ENCODE data around the gene ZNF316.

ZNF316 gene
- 54.0 to 90.7 (median 71.1) reads per million in 9 experiments for total RNA-seq

DNA sequence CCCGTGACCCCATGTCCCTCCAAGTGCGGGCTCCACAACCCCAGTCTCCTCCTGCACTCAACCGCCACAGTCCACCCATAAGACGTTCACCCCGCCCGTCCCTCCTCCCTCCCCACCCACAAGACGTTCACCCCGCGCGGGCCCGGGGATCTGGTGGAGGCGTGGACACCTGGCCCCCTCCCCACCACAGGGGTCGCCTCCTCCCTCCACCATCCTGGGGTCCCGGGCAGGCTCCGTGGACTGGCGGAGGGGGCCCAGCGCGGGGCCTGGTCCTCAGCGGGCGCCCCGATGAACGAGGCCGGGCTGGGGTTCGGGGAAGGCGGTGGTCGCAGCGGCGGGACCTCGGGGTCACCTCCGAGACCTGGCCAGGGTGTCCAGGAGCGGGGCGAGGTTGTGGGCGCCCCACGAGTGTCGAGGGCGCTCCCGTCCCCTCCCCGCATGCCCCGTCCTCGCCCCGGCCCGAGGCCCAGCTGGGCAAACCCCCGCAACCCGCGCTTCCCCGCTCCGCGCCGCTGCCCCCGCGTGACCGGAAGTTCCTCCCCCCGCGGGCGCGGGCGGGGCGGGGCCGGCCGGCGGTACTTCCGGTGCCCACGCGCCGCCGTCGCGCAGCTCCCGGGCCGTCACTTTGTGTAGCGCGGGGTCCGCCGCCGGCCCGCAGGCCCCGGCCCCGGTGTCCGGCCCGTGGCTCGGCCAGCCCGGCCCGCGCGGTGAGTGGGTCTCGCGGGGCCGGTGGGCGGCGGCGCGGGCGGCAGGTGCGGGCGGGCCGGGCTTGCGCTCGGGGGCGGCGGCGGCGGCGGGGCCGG is at the start of gene ZNF316:
TSS of gene ZNF316 (plus strand) at position 578 of the 803 bp plus-strand sequence. CDS start 5,092 bp downstream, outside the sequence.
- peak; percentile 71 for ATAC-seq (replicated peaks)
- Mint-ChIP-seq H3K27ac (peak within 1 kb of the TSS; percentile 90 to 94), H3K9me3 (no peaks in the 10 kb centered on the region), H3K4me1 (ENCODE audit: low read depth in 2 of 2) (peaks cover 25 to 32% of the 10 kb centered on the region in 2 donors), H3K4me3 (peak within 1 kb of the TSS; percentile 84 to 90), H3K27me3 (no peaks in the 10 kb centered on the region), H3K36me3 (ENCODE audit: insufficient read depth) (peaks cover 10% of the 10 kb centered on the region)
- peak in 2 of 3 experiments; percentile 48 to 64 for DNase-seq

DNA sequence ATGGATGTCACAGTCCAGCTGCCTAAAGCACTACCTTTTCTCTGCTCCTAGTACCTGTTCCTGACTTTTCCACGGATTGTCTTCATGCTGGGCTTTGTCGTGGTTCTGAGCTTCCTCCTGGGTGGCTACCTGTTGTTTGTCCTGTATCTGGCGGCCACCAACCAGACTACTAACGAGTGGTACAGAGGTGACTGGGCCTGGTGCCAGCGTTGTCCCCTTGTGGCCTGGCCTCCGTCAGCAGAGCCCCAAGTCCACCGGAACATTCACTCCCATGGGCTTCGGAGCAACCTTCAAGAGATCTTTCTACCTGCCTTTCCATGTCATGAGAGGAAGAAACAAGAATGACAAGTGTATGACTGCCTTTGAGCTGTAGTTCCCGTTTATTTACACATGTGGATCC is 48.6 kb upstream of the ZNF316 start:
- no peak overlapping the region for H3K27ac Mint-ChIP-seq
- ATAC-seq (replicated peaks) (no peak), DNase-seq (no peak)
- H3K27me3 Mint-ChIP-seq, result no peaks in the 10 kb centered on the region
- peak overlapping the region in 1 of 2 donors; percentile 31 for H3K4me3 Mint-ChIP-seq
- peaks cover 47% of the 10 kb centered on the region for H3K36me3 Mint-ChIP-seq (ENCODE audit: insufficient read depth)
- no peaks in the 10 kb centered on the region for H3K9me3 Mint-ChIP-seq
- H3K4me1 Mint-ChIP-seq (ENCODE audit: low read depth in 2 of 2), result peaks cover 7 to 11% of the 10 kb centered on the region in 2 donors

DNA sequence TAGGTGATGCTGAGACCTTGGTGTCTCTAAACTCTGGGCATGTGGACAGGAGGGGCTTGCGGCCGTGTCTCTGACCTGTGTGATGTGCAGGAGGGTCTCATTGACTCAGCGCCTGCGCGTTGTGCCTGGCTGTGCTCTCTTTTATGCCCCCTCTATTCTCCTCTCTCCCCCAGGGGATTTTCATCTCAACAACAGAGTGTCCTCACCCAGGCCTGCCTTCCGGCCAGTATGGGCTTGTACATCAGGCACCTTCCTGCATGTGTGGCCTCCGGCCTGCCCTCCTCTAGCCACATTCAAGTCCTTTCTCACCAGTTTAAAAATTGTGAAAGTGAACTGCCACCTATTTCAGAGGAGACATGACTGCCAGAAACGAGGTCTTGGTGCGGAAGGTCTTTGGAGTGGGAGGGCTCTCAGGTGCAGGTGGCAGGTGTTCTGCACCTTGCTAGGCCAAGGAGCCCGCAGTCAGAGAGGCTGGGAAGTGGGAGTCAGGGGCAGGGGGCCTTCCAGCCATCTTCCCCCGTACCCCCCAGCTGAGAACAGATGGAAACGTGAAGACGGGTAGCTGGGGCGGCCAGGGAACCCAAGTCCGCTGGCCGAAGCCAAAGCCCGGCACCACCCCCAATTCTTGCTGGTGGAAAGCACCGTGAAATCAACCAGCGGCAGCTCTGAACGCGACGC is 47.8 kb upstream of the ZNF316 start:
- Mint-ChIP-seq H3K9me3 (no peaks in the 10 kb centered on the region), H3K27ac (peak overlapping the region; percentile 73 to 92), H3K27me3 (no peaks in the 10 kb centered on the region), H3K36me3 (ENCODE audit: insufficient read depth) (peaks cover 53% of the 10 kb centered on the region), H3K4me1 (ENCODE audit: low read depth in 2 of 2) (peaks cover 7 to 11% of the 10 kb centered on the region in 2 donors), H3K4me3 (peak overlapping the region; percentile 71 to 79)
- DNase-seq (no peak), ATAC-seq (replicated peaks) (no peak)

DNA sequence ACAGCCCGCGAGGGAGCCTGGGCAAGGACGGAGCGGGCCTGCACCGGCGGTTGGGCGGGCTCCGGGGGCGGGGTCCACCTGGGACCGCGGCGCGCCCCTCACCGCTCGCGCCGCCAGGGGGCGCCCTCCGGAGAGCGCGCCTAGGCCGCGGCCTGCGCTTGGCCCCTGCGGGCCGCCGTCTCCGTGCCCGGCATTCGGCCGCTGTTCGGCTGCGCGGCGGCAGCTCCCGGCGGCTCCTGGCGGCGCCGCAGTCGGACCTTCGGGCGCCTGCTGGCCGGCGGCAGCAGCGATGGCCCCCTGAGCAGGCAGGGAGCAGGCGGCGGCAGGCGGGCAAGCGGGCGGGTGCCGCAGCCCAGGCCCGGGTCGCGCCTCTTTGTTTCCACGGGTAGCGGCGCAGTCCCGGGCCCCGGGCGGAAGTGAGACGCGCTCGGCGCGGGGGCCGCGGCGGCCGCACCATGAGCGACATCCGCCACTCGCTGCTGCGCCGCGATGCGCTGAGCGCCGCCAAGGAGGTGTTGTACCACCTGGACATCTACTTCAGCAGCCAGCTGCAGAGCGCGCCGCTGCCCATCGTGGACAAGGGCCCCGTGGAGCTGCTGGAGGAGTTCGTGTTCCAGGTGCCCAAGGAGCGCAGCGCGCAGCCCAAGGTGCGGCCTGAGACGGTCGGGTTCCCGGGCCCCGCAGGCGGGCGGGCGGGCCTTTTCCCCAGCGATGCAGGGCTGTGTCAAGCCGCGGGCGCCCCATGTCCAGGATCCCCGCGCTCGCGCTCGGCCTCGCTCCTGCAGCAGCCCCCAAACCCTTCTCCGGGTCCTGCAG is 47.1 kb upstream of the ZNF316 start, which contains the start of gene INTS15:
TSS of gene INTS15 (plus strand) at position 193 of the 816 bp plus-strand sequence. CDS start at position 456, 263 bp downstream.
- no peaks in the 10 kb centered on the region for H3K9me3 Mint-ChIP-seq
- peaks cover 60% of the 10 kb centered on the region for H3K36me3 Mint-ChIP-seq (ENCODE audit: insufficient read depth)
- H3K4me1 Mint-ChIP-seq (ENCODE audit: low read depth in 2 of 2), result peaks cover 7 to 11% of the 10 kb centered on the region in 2 donors
- H3K27me3 Mint-ChIP-seq, result no peaks in the 10 kb centered on the region
- H3K4me3 Mint-ChIP-seq, result peak within 1 kb of the TSS; percentile 88 to 93
- ATAC-seq (replicated peaks) (peak; percentile 88), DNase-seq (peak; percentile 79 to 87 (median 82))
- H3K27ac Mint-ChIP-seq, result peak within 1 kb of the TSS; percentile 89 to 94

DNA sequence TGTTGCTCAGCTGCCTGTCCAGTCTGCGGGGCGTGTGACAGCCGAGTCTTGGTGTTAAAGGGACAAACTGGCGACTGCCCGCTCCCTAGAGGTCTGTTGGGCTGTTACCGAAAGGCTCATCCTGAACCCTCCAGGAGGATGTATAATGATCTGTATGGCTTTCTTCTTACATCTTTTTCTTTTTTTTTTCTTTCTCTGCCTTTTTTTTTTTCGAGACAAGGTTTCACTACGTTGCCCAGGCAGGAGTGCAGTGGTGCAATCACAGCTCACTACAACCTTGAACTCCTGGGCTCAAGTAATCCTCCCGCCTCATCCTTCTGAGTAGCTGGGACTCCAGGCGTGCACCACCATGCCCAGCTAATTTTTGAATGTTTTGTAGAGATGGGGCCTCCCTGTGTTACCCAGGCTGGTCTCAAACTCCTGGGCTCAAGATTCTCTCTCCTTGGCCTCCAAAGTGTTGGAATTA is 46.4 kb upstream of the ZNF316 start:
- H3K4me1 Mint-ChIP-seq (ENCODE audit: low read depth in 2 of 2), result peaks cover 7 to 11% of the 10 kb centered on the region in 2 donors
- DNase-seq (no peak), ATAC-seq (replicated peaks) (peak; percentile 0)
- peak overlapping the region; percentile 88 to 93 for H3K4me3 Mint-ChIP-seq
- H3K27ac Mint-ChIP-seq, result peak overlapping the region; percentile 89 to 94
- peaks cover 67% of the 10 kb centered on the region for H3K36me3 Mint-ChIP-seq (ENCODE audit: insufficient read depth)
- H3K27me3 Mint-ChIP-seq, result no peaks in the 10 kb centered on the region
- no peaks in the 10 kb centered on the region for H3K9me3 Mint-ChIP-seq

DNA sequence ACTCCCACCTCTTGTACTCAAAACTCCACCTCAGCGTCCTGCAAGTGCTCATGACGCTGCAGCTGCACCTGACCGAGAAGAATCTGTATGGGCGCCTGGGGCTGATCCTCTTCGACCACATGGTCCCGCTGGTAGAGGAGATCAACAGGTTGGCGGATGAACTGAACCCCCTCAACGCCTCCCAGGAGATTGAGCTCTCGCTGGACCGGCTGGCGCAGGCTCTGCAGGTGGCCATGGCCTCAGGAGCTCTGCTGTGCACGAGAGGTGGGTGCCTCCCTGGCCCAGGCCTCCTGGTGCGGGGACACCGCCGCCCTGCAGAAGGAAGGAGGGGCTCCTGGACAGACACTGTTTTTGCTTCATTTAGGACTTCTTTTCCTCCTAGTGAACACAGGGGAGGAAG is 37.0 kb upstream of the ZNF316 start:
- no peaks in the 10 kb centered on the region for H3K27me3 Mint-ChIP-seq
- ATAC-seq (replicated peaks), result no peak
- H3K4me1 Mint-ChIP-seq (ENCODE audit: low read depth in 2 of 2), result peaks cover 8 to 13% of the 10 kb centered on the region in 2 donors
- H3K36me3 Mint-ChIP-seq (ENCODE audit: insufficient read depth), result peaks cover 77% of the 10 kb centered on the region
- no peak overlapping the region for H3K4me3 Mint-ChIP-seq
- no peak for DNase-seq
- peak overlapping the region in 1 of 2 donors; percentile 66 for H3K27ac Mint-ChIP-seq
- H3K9me3 Mint-ChIP-seq, result no peaks in the 10 kb centered on the region

DNA sequence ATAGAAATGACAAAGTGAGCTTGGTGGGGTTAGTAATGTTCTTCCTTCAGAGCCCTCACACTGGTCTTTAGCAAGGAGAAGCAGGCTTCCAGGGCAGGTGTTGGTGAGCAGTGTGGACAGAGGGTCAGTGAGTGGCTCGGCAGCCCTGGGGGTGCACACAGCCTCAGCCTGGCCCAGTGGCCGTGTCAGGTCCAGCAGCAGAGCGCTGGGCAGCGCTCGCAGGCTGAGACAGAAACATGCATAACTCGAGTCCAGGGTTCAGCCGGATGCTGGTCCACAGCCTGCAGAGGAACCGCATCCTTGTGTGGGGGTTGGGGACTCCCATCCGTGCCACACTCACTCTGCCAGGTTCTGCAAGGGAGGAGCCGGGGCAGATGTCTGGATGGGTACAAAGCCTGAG is 32.7 kb upstream of the ZNF316 start:
- Mint-ChIP-seq H3K36me3 (ENCODE audit: insufficient read depth) (peaks cover 64% of the 10 kb centered on the region), H3K4me3 (no peak overlapping the region), H3K27me3 (no peaks in the 10 kb centered on the region), H3K27ac (no peak overlapping the region), H3K9me3 (no peaks in the 10 kb centered on the region), H3K4me1 (ENCODE audit: low read depth in 2 of 2) (peaks cover 8 to 9% of the 10 kb centered on the region in 2 donors)
- DNase-seq, result no peak
- no peak for ATAC-seq (replicated peaks)

DNA sequence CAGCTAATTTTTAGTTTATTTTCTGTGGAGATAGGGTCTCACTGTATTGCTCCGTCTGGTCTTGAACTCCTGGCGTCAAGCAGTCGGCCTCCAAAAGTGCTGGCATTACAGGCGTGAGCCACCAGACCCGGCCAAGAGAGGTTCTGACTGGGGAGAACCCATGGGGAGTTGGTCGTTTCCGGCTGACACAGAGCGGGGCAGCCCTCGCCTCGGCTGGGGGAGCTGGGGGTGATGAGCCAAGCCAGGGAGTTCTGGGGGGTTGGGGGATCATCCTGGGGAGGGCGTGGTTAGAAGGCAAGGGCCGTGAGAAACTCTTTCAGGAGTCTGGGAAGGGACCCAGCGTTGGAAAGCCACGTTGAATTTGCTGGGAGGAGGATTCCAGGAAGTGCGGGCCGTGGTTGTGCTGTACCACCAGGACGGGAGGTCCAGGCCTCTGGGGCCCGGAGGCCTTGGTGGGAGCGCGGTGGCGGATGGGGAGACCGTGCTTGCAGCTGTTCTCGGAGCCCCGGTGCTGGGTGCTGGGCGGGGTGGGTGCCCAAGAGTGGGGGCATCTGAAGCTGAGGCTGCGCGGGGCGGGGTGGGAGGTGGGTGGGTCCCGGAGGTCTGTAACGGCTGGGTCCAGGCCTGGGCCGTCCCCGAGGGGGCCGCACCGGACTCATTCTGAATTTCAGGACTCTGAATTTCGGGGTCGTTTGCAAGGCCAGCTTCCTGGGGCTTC is 30.1 kb upstream of the ZNF316 start:
- ATAC-seq (replicated peaks), result no peak
- Mint-ChIP-seq H3K27ac (no peak overlapping the region), H3K4me1 (ENCODE audit: low read depth in 2 of 2) (peaks cover 6 to 8% of the 10 kb centered on the region in 2 donors), H3K9me3 (no peaks in the 10 kb centered on the region), H3K27me3 (no peaks in the 10 kb centered on the region), H3K4me3 (no peak overlapping the region), H3K36me3 (ENCODE audit: insufficient read depth) (peaks cover 44% of the 10 kb centered on the region)
- DNase-seq, result no peak

DNA sequence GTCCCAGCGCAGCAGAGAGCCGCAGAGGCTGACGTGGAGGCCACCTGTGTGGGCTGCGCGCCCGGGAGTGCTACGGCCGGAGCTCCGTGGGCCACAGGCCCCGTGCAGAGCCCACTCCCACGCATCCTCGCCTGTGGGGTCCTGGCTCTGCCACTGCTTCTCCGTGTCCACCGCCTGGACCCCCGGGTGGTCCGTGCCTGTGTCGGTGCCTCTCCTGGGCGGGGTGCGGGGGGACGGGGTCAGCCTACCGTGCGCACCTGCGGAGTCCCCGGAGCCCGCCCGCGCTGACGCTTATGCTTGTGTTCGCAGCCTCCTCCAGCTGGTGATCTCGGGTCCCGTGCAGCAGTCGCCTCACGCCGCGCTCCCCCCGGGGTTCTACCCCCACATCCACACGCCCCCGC is 29.5 kb upstream of the ZNF316 start:
- H3K27ac Mint-ChIP-seq, result no peak overlapping the region
- H3K4me3 Mint-ChIP-seq, result no peak overlapping the region
- H3K9me3 Mint-ChIP-seq, result no peaks in the 10 kb centered on the region
- no peaks in the 10 kb centered on the region for H3K27me3 Mint-ChIP-seq
- no peak for ATAC-seq (replicated peaks)
- no peak for DNase-seq
- peaks cover 3 to 4% of the 10 kb centered on the region in 2 donors for H3K4me1 Mint-ChIP-seq (ENCODE audit: low read depth in 2 of 2)
- peaks cover 38% of the 10 kb centered on the region for H3K36me3 Mint-ChIP-seq (ENCODE audit: insufficient read depth)

DNA sequence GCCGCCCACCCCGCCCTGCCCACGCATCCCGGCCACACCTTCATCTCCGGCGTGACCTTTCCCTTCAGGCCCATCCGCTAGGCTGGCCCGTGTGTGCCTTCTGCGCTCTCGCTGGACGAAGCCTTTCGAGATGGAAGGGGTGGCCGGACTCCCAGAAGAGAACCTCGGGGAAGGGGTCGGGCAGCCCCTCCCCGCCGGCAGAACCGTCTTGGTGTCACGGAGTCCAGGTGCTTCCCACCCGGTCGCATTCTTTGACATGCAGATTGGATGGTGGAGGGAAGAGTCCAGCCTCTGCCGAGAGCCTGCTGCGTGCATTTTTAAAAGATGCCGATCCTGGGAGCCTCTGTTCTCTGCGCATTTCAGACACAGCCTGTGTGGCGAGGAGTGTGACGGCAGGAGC is 29.0 kb upstream of the ZNF316 start:
- no peak overlapping the region for H3K4me3 Mint-ChIP-seq
- peaks cover 4 to 6% of the 10 kb centered on the region in 2 donors for H3K4me1 Mint-ChIP-seq (ENCODE audit: low read depth in 2 of 2)
- DNase-seq (no peak), ATAC-seq (replicated peaks) (no peak)
- peaks cover 37% of the 10 kb centered on the region for H3K36me3 Mint-ChIP-seq (ENCODE audit: insufficient read depth)
- H3K9me3 Mint-ChIP-seq, result no peaks in the 10 kb centered on the region
- no peak overlapping the region for H3K27ac Mint-ChIP-seq
- H3K27me3 Mint-ChIP-seq, result no peaks in the 10 kb centered on the region

DNA sequence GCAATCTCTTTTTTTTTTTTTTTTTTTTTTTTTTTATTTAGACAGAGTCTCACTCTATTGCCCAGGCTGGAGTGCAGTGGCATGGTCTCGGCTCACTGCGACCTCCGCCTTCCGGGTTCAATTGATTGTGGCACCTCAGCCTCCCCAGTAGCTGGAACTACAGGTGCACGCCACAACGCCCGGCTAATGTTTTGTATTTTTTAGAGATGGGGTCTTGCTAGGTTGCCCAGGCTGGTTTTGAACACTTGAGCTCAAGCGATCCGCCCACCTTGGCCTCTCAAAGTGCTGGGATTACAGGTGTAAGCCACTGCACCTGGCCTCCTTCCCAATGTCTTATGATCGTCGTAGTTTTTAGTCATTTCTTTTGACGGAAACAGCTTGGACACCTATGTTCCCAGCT is 28.3 kb upstream of the ZNF316 start:
- Mint-ChIP-seq H3K36me3 (ENCODE audit: insufficient read depth) (peaks cover 37% of the 10 kb centered on the region), H3K4me3 (no peak overlapping the region), H3K9me3 (no peaks in the 10 kb centered on the region), H3K27me3 (no peaks in the 10 kb centered on the region), H3K27ac (no peak overlapping the region), H3K4me1 (ENCODE audit: low read depth in 2 of 2) (peaks cover 4 to 6% of the 10 kb centered on the region in 2 donors)
- ATAC-seq (replicated peaks) (no peak), DNase-seq (no peak)

DNA sequence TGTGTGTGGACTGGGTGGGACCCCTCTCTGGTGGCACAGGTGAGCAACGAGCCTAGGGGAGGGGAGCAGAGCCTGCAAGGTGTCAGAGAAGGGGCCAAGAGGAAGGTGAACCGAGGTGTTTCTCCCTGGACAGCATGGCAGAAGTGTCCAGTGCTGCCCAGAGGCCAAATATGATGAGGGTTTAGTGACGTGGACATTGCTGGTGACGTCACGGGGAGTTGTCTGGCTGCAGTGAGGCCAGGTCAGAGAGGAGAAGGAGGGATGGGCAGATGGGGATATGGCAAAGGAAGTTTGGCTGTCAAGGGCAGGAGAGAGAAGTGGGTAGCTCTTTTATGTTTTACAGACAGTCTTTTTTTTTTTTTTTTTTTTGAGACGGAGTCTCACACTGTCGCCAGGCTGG is 24.3 kb upstream of the ZNF316 start:
- Mint-ChIP-seq H3K36me3 (ENCODE audit: insufficient read depth) (peaks cover 20% of the 10 kb centered on the region), H3K4me3 (no peak overlapping the region), H3K9me3 (no peaks in the 10 kb centered on the region), H3K27ac (no peak overlapping the region), H3K4me1 (ENCODE audit: low read depth in 2 of 2) (peaks cover 9 to 18% of the 10 kb centered on the region in 2 donors), H3K27me3 (no peaks in the 10 kb centered on the region)
- DNase-seq (no peak), ATAC-seq (replicated peaks) (no peak)
